ENCODE measurements around the gene PTTG1IP. TPM values are rescaled to one million over a fixed set of nuclear protein-coding genes. Genes with fewer than 3 reads are reported as not detected.
"Not testable (repeated sequence)": the region's sequence is repeated elsewhere in the genome, so short reads cannot be mapped to it uniquely, and the experiment has no call there.

Gene PTTG1IP
- total and polyA plus RNA-seq, 2 of the 13 experiments (the other 11 are each of a cell fraction or from before 2014, with no cell fraction given), result 161 to 700 TPM

- POLR2A ChIA-PET, result interaction anchor here (0.6 to 5.8 kb wide), 19 partner anchors 14 to 559 kb away, joined by 3 to 50 read pairs (median 5); partner anchors contain the start of genes PTTG1IP, SLX9 and UBE2G2
- Histone ChIP-seq H3K4me1 (ENCODE audit: insufficient read depth, low read length) (peaks cover 92% of the 10 kb centered on the region), H3K9ac (ENCODE audit: insufficient read depth, low read depth, low read length) (peak overlapping the region; percentile 86), H3K4me2 (ENCODE audit: low read depth, low read length) (peak overlapping the region; percentile 100), H3K4me3 (replicated peaks in 1 of 3; ENCODE audit: insufficient read depth in 1 of 3, low read depth in 2 of 3, low read length in 3 of 3) (peak overlapping the region; percentile 58 to 80 (median 65)), H3K27ac (ENCODE audit: extremely low read length, insufficient read depth, low read length) (peak overlapping the region; percentile 94)
- H3K27me3 ChIP-seq (ENCODE audit: control insufficient read depth in 1 of 2, insufficient read depth in 2 of 2, low read length in 2 of 2); H3K36me3 ChIP-seq (replicated peaks in 1 of 2; ENCODE audit: control insufficient read depth in 1 of 2, insufficient read depth in 2 of 2, low read length in 2 of 2); FAIRE-seq; H2AFZ ChIP-seq (ENCODE audit: low read length); H4K20me1 ChIP-seq (ENCODE audit: insufficient read depth, low read length); DNase-seq (ENCODE audit: low spot score); H3K9me3 ChIP-seq (ENCODE audit: low read length); BruUV-seq (replicated peaks); H3K79me2 ChIP-seq (ENCODE audit: insufficient read depth, low read length); TF ChIP-seq EP300 (CRISPR knock-in tag; IDR thresholded peaks at IDR 0.05; ENCODE audit: borderline replicate concordance): not testable (repeated sequence)
- WGBS (ENCODE audit: low lambda C conversion rate), result 0% methylated on average over 1 of the region's 25 CpGs
- in situ Hi-C loops (cut with HindIII; ENCODE audit: extremely low pct_ligation_motif_present, low pct_unique_long_range_greater_than_20kb) (loop anchor here (5.0 kb wide), 2 partner anchors 65 to 110 kb away; partner anchors contain the start of gene UBE2G2), intact Hi-C loops (cut with micrococcal nuclease; ENCODE audit: unreplicated experiment) (loop anchor here (1.0 to 10.0 kb wide), 3 partner anchors 42 to 110 kb away; partner anchors contain the start of gene UBE2G2)
- peak; percentile 50 for ATAC-seq
- CTCF ChIA-PET (ENCODE audit: low intra/inter-chr PET ratio, low total read pairs), result interaction anchor here (1.4 to 1.8 kb wide), 2 partner anchors 20 to 113 kb away, joined by 7 to 8 read pairs; no protein-coding TSS in a partner anchor
- TF ChIP-seq ZMAT3 (CRISPR knock-in tag; conservative IDR thresholded peaks at IDR 0.05), result peak; percentile 65; the same call in 1 of the 2 replicates
- 0 out of 2 replicates have a peak, but pooled peaks have one; percentile 70 for TF ChIP-seq ZSCAN30 (CRISPR knock-in tag; IDR thresholded peaks at IDR 0.05)
- TF ChIP-seq RBM39 (IDR thresholded peaks at IDR 0.05; ENCODE audit: low read depth, low read length, poor library complexity, severe bottlenecking), result peak; percentile 44
- 0 out of 2 replicates have a peak, but pooled peaks have one; percentile 10 for TF ChIP-seq ISL2 (CRISPR knock-in tag; IDR thresholded peaks at IDR 0.05)
- peak in 1 of 2 experiments; percentile 44; a peak in 2 of 4 replicates for TF ChIP-seq EP300 (IDR thresholded peaks at IDR 0.05; ENCODE audit: low read depth in 2 of 2, low read length in 2 of 2)
- TF ChIP-seq ARNTL (CRISPR knock-in tag; IDR thresholded peaks at IDR 0.05), result peak; percentile 74
- peak; percentile 74; the same call in 1 of the 2 replicates for TF ChIP-seq ZFP91 (CRISPR knock-in tag; IDR thresholded peaks at IDR 0.05; ENCODE audit: borderline replicate concordance)
- TF ChIP-seq ZNF280D (CRISPR knock-in tag; IDR thresholded peaks at IDR 0.05), result peak; percentile 65; the same call in 1 of the 2 replicates
- TF ChIP-seq POLR2A (IDR thresholded peaks at IDR 0.05; ENCODE audit: insufficient read depth in 1 of 2, low read depth in 2 of 2, low read length in 2 of 2), result peak in 1 of 2 experiments; percentile 32; a peak in 1 of 4 replicates
- TF ChIP-seq KDM5B (CRISPR knock-in tag; IDR thresholded peaks at IDR 0.05; ENCODE audit: borderline replicate concordance), result peak; percentile 38; the same call in 1 of the 2 replicates
- TF ChIP-seq MYC (CRISPR knock-in tag; IDR thresholded peaks at IDR 0.05; ENCODE audit: borderline replicate concordance), result peak; percentile 69
- peak; percentile 10; the same call in 1 of the 2 replicates for TF ChIP-seq ZBTB33 (CRISPR knock-in tag; IDR thresholded peaks at IDR 0.05)
Measured at GRCh38 chr21:44912506-44913412, 39.3 kb upstream of the PTTG1IP start.

All from HepG2 (cell line).